ENCODE measurements around the gene CHST7.

CHST7 gene

DNA sequence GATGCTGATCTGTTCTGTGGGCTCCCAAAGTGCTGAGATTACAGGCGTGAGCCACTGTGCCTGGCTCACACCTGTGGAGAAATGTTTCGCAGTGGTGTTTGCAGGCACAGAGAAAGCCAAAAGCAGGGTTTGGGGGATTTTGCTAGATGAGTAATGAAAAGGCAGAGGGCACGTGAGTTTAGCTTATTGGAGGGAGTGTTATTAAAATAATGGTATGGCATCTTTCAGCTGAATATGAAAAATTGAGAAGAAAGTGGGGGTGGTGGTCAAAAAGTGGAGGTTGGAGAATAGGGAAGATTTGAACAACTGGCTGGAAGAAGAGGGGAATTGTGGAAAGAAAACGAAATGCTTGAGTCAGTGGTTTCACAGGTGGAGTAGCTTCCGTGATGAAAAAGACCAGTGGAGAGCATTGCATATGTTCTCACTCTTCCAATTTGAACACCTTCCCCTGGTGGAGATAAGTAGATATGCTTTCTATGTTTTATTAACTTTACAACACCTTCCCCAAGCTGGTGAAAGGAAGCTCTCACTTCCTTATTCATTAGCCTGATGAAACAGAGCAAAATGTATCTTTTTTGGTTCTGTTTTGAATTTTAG is 1.1 kb upstream of the CHST7 start:
- Histone ChIP-seq H3K4me1 (ENCODE audit: control insufficient read depth, low read length) (peaks cover 50% of the 10 kb centered on the region), H3K27ac (ENCODE audit: low read depth, low read length) (no peak overlapping the region), H3K9me2 (replicated peaks; ENCODE audit: control insufficient read depth, low read length) (no peaks in the 10 kb centered on the region), H4K20me1 (ENCODE audit: control insufficient read depth, insufficient read depth, low read depth, low read length) (no peaks in the 10 kb centered on the region), H3K36me3 (ENCODE audit: control insufficient read depth, low read length) (no peaks in the 10 kb centered on the region), H3K9me3 (ENCODE audit: control insufficient read depth, insufficient read depth, low read length) (no peaks in the 10 kb centered on the region), H3K4me2 (ENCODE audit: low read length) (peak overlapping the region; percentile 75), H3K79me2 (ENCODE audit: control insufficient read depth, low read length) (no peaks in the 10 kb centered on the region), H3K4me3 (ENCODE audit: low read length) (peak overlapping the region; percentile 69; the same call in 1 of the 2 replicates), H3F3A (ENCODE audit: control insufficient read depth, insufficient read depth) (peaks cover 7% of the 10 kb centered on the region; the same call in 1 of the 2 replicates), H3K27me3 (ENCODE audit: control insufficient read depth, low read length) (peaks cover 34% of the 10 kb centered on the region)
- TF ChIP-seq EZH2phosphoT487 (IDR thresholded peaks at IDR 0.05; ENCODE audit: borderline replicate concordance, low read length): no peak
- peak; percentile 15 for TF ChIP-seq CTCF (IDR thresholded peaks at IDR 0.05; ENCODE audit: low read depth, low read length, poor library complexity, severe bottlenecking)

- Histone ChIP-seq H3K27ac (ENCODE audit: low read depth, low read length) (no peak overlapping the region), H3K9me2 (replicated peaks; ENCODE audit: control insufficient read depth, low read length) (no peaks in the 10 kb centered on the region), H3K4me3 (ENCODE audit: low read length) (peak overlapping the region; percentile 69), H3K9me3 (ENCODE audit: control insufficient read depth, insufficient read depth, low read length) (no peaks in the 10 kb centered on the region), H3K4me1 (ENCODE audit: control insufficient read depth, low read length) (peaks cover 50% of the 10 kb centered on the region), H3K79me2 (ENCODE audit: control insufficient read depth, low read length) (no peaks in the 10 kb centered on the region), H4K20me1 (ENCODE audit: control insufficient read depth, insufficient read depth, low read depth, low read length) (no peaks in the 10 kb centered on the region), H3K27me3 (ENCODE audit: control insufficient read depth, low read length) (peaks cover 34% of the 10 kb centered on the region), H3K36me3 (ENCODE audit: control insufficient read depth, low read length) (no peaks in the 10 kb centered on the region), H3F3A (ENCODE audit: control insufficient read depth, insufficient read depth) (peaks cover 7% of the 10 kb centered on the region; the same call in 1 of the 2 replicates), H3K4me2 (ENCODE audit: low read length) (peak overlapping the region; percentile 75)
- no peak for TF ChIP-seq EZH2phosphoT487 (IDR thresholded peaks at IDR 0.05; ENCODE audit: borderline replicate concordance, low read length)
- no peak for TF ChIP-seq CTCF (IDR thresholded peaks at IDR 0.05; ENCODE audit: low read depth, low read length, poor library complexity, severe bottlenecking)
Observed at GRCh38 chrX:46573892-46574773, 568 bp downstream of the CHST7 start.

DNA sequence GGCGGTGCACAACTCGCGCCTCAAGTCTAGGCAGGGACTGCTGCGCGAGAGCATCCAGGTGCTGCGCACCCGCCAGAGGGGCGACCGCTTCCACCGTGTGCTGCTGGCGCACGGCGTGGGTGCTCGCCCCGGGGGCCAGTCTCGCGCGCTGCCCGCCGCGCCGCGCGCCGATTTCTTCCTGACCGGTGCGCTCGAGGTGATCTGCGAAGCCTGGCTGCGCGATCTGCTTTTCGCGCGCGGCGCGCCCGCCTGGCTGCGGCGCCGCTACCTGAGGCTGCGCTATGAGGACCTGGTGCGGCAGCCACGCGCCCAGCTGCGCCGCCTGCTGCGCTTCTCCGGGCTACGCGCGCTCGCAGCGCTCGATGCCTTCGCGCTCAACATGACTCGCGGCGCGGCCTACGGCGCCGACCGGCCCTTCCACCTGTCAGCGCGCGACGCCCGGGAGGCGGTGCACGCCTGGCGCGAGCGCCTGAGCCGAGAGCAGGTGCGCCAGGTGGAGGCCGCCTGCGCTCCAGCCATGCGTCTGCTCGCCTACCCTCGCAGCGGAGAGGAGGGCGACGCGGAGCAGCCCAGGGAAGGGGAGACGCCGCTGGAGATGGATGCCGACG is 1.3 kb downstream of the CHST7 start:
- Histone ChIP-seq H3K27me3 (ENCODE audit: control insufficient read depth, low read length) (peaks cover 34% of the 10 kb centered on the region), H3K4me3 (ENCODE audit: low read length) (peak overlapping the region; percentile 69), H3F3A (ENCODE audit: control insufficient read depth, insufficient read depth) (peaks cover 7% of the 10 kb centered on the region; the same call in 1 of the 2 replicates), H4K20me1 (ENCODE audit: control insufficient read depth, insufficient read depth, low read depth, low read length) (no peaks in the 10 kb centered on the region), H3K4me2 (ENCODE audit: low read length) (peak overlapping the region; percentile 75), H3K27ac (ENCODE audit: low read depth, low read length) (no peak overlapping the region), H3K4me1 (ENCODE audit: control insufficient read depth, low read length) (peaks cover 50% of the 10 kb centered on the region), H3K79me2 (ENCODE audit: control insufficient read depth, low read length) (no peaks in the 10 kb centered on the region), H3K9me2 (replicated peaks; ENCODE audit: control insufficient read depth, low read length) (no peaks in the 10 kb centered on the region), H3K36me3 (ENCODE audit: control insufficient read depth, low read length) (no peaks in the 10 kb centered on the region), H3K9me3 (ENCODE audit: control insufficient read depth, insufficient read depth, low read length) (no peaks in the 10 kb centered on the region)
- no peak for TF ChIP-seq CTCF (IDR thresholded peaks at IDR 0.05; ENCODE audit: low read depth, low read length, poor library complexity, severe bottlenecking)
- no peak for TF ChIP-seq EZH2phosphoT487 (IDR thresholded peaks at IDR 0.05; ENCODE audit: borderline replicate concordance, low read length)

Measured in DOHH2 (cell line).